GM12864 (cell line): Measurements from ENCODE around the gene RAB13.
"Not testable (repeated sequence)": the region's sequence is repeated elsewhere in the genome, so short reads cannot be mapped to it uniquely, and the experiment has no call there.

Source experiments
- DNase-seq: peaks from one replicate; pipeline ENCODE4 v3.0.0-alpha.2; 2011; ENCODE audit warnings: low read depth
- H3K4me3 ChIP-seq: 2 replicates; pipeline ENCODE4 v1.5.1; 2011; ENCODE audit warnings: mild to moderate bottlenecking, low read depth, low read length, control low read depth
- TF ChIP-seq, protein P1 (sequence below): IDR thresholded peaks from 2 replicates; pipeline ENCODE4 v1.5.1; 2011; ENCODE audit warnings: low read depth, mild to moderate bottlenecking, moderate library complexity, low read length, control low read depth, inconsistent platforms; ENCODE audit errors: missing control alignments

The RAB13 gene

DNA sequence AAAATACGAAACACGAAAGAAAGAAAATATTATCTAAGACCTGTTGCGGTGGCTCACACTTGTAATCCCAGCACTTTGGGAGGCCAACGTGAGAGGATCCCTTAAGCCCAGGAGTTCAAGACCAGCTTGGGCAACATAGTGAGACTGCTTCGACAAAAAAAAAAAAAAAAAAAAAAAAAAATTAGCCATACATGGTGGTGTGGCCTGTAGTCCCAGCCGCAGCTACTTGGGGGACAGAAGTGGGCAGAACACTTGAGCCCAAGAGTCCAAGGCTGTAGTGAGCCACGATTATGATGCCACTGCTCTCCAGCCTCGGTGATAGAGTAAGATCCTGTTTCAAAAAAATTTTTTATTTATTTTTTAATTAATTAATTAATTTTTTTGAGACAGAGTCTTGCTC, 1.5 kb upstream of the RAB13 start:
- peak overlapping the region; percentile 10; the same call in 1 of the 2 replicates for H3K4me3 ChIP-seq
- no peak for DNase-seq
- TF ChIP-seq, protein P1, sequence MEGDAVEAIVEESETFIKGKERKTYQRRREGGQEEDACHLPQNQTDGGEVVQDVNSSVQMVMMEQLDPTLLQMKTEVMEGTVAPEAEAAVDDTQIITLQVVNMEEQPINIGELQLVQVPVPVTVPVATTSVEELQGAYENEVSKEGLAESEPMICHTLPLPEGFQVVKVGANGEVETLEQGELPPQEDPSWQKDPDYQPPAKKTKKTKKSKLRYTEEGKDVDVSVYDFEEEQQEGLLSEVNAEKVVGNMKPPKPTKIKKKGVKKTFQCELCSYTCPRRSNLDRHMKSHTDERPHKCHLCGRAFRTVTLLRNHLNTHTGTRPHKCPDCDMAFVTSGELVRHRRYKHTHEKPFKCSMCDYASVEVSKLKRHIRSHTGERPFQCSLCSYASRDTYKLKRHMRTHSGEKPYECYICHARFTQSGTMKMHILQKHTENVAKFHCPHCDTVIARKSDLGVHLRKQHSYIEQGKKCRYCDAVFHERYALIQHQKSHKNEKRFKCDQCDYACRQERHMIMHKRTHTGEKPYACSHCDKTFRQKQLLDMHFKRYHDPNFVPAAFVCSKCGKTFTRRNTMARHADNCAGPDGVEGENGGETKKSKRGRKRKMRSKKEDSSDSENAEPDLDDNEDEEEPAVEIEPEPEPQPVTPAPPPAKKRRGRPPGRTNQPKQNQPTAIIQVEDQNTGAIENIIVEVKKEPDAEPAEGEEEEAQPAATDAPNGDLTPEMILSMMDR, result no peak

DNA sequence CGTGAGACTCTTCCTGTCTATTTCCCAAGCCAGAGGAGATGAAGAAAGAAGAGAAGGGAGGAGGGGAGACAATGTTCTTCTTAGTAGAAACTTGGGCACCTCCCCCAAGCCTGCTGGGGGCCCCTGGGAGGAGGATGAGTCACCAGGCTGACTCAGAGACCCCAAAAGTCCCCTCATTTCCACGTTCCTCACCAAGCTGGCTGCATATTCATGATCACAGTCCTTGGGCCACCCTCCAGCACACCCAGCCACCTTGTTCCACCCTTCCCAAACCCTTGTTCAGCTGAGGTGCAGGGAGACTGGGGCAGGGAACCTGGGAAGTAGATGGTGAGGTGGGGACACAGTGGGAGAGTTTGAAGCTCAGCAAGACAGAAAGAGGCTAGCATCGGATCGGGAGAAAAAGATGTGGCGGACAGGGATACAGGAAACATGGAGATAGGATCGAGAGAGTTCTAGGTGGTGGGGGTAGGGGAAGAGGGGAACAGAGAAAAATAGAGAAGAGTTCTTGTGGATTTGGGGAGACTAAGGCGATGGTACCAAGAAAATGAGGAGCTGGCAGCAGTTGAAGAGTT, 712 bp downstream of the RAB13 start:
- DNase-seq, result no peak
- H3K4me3 ChIP-seq, result peak overlapping the region; percentile 57
- TF ChIP-seq, protein P1, result no peak

DNA sequence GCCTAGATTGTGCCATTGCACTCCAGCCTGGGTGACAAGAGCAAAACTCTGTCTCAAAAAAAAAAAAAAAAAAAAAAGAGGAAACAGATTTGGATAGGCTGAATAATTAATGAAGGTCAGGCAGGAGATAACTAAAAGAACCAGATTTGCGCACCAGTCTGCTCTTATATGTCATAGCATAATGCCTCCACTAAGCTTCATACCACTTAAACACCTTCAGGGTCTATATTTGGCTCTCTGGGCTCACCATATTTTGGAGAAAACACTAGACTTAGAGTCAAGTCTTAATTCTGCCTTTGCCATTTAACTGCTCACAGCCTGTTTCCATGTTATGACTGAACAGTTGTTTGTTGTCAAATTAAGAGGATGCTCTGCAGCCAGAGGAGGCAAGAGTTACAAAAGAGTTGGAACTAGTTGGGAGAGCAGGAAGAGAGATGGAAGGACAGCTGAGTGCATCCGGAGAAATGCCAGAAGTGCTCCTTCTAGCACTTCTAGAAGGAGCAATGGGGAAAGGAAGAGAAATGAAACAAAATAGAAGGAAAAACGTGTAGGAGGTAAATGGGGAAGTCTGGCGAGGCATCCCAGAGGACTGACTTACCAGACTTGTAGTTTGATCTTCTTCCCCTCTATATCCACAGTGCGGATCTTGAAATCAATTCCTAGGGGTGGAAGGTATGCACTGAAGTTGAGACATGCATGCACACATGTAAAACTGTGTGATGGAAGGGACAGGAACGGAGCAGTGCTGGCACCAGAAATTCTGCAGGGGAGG, 1.8 kb downstream of the RAB13 start:
- H3K4me3 ChIP-seq, result no peak overlapping the region
- DNase-seq, result no peak
- TF ChIP-seq, protein P1, result no peak

DNA sequence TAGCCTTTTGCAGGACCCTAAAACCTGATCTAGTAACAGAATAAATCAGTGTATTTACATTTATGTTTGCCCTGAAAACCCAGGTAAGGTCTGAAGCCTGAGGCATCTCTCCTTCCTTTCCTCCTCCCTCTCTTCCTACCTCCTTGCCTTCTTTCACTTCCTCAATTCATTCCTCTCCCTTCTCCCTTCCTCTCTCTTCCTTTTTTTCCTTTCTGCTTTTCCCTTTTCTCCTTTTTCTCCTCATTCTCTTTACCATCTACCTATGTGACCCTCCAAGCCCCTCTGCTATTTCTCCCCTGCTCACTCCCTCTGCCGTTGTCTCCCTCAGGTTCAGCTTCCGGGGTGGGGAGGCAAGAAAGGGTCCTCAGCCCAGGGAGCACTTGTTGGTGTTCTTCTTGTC, 4.4 kb downstream of the RAB13 start:
- DNase-seq, H3K4me3 ChIP-seq: not testable (repeated sequence)

DNA sequence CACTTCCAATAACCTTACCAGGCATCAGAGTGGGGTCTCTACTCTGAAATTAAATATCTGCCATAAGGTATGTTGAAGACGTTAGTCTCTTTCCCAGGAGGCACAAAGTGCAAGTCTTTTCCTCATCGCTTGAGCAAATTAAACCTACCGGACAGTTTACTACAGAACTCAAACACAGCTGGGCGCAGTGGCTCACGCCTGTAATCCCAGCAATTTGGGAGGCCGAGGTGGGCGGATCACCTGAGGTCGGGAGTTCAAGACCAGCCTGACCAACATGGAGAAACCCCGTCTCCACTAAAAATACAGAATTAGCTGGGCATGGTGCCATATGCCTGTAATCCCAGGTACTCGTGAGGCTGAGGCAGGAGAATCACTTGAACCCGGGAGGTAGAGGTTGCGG, 7.0 kb downstream of the RAB13 start:
- DNase-seq, H3K4me3 ChIP-seq: not testable (repeated sequence)

DNA sequence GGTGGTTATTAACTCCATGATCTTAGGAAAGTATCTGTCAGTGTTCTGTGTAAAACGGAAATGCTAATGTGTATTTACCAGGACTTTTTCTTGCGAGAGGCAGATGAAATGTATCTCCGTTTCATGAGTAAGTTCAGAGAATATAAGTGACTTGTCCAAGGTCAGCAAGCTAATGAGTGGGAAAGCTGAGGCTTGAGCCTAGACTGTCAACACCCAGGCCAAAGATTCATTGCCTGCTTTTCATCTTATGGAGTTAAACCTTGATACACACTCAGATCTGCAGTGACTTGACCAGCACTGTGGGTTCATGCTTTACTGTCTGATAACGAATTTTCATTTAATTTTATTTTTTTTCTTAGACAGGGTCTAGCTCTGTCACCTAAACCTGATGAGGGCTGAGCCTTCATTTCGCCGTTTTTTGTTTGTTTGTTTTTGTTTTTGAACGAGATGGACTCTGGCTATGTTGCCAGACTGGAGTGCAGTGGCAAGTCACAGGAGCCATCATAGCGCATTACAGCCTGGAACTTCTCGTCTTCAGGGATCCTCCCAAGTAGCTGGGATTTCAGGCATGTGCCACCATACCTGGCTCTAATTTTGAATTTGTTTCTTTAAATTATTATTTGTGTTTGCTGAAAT, 7.7 kb downstream of the RAB13 start:
- H3K4me3 ChIP-seq, result peak overlapping the region; percentile 99
- TF ChIP-seq, protein P1, result no peak
- DNase-seq, result no peak

DNA sequence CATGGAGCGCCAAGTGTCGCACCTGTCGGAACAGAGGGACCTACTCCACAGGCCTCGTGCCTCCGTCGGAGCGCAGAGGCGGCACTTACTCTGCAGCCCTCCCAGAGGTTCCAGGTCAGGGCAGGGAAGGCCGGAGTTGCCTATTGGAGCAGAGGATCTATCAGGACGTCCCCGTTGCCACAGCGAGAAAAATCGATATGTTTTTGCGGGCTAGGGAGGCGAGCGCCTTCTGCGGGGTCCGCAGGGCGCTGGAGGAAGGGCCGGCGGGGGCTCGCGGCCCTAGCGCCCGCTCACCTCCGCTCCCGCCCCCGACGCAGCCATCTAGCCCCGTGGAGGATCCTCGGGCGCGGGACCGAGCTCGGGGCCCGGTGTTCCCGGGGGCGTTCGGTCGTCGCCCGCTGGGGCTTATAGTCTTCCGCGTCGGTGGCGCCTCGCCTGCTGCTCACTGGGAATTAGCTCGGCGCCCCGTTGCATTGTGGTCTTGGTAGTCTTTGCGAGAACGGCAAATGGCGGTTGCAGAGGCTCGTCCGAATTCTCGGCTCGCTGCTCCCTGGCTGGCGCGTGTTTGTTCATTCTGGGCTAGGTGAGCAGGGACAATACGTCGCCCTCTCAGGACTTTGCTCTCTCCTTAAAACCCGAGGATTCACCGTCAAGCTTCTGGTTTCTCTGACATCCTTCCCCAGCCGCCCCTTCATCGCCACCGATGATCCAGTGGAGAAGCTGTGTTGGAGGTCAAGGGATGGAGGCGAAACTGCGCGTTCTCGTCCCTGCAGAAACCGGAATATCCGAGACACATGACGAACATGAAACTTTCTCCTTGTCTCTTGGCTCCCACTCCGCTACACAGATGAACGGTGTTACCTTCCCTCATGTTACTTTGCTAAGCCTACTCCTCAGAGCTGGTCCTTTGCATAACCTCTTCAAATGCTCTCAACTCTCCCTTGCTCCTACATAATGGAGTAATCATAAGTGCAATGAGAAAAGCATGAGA, 8.6 kb downstream of the RAB13 start, which contains the start of gene JTB:
Gene JTB (minus strand): TSS at position 425 of the 991 bp plus-strand sequence. CDS start 422 bp downstream, at position 3.
- H3K4me3 ChIP-seq, result peak within 1 kb of the TSS; percentile 99
- TF ChIP-seq, protein P1, result no peak
- DNase-seq, result peak; percentile 57
